ENCODE data around the gene PDE8B.
A peak's percentile ranks its signal among the peaks of the same experiment; 100 is the strongest.

Gene PDE8B

DNA sequence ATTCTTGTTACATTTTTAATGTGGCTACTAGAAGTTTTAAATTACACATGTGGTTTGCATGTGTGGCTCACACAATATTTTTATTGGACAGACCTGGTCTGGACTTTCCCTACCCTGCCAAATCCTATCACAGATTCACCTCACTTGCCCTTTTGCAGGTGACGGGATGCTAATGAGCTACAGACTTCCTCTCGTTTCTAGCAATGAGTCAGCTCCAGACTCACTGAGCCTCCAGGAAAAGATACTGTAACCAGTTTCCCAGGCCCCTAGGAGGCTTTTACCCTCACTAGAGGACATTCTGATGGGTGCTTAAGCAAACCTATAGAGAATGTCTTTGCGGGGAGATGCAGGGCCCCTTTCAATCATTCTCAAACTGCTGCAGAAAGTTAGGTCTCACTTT lies 146.3 kb downstream of the PDE8B start:
- TF ChIP-seq GLIS3 (CRISPR knock-in tag; IDR thresholded peaks at IDR 0.05) (no peak), ZFP30 (CRISPR knock-in tag; IDR thresholded peaks at IDR 0.05) (no peak), SNAI2 (CRISPR knock-in tag; IDR thresholded peaks at IDR 0.05) (no peak), ZFP3 (CRISPR knock-in tag; IDR thresholded peaks at IDR 0.05) (no peak), BACH2 (CRISPR knock-in tag; IDR thresholded peaks at IDR 0.05; ENCODE audit: borderline replicate concordance) (no peak), ZNF8 (CRISPR knock-in tag; IDR thresholded peaks at IDR 0.05) (no peak), ESRRG (CRISPR knock-in tag; IDR thresholded peaks at IDR 0.05) (no peak), ZNF70 (CRISPR knock-in tag; IDR thresholded peaks at IDR 0.05) (no peak), ZC3H10 (CRISPR knock-in tag; IDR thresholded peaks at IDR 0.05) (no peak), ISL1 (CRISPR knock-in tag; IDR thresholded peaks at IDR 0.05) (no peak), RARB (CRISPR knock-in tag; IDR thresholded peaks at IDR 0.05) (no peak), OSR1 (CRISPR knock-in tag; IDR thresholded peaks at IDR 0.05) (no peak), ARNTL (CRISPR knock-in tag; IDR thresholded peaks at IDR 0.05; ENCODE audit: borderline replicate concordance, low read depth) (no peak)
- TF ChIP-seq, protein P1, sequence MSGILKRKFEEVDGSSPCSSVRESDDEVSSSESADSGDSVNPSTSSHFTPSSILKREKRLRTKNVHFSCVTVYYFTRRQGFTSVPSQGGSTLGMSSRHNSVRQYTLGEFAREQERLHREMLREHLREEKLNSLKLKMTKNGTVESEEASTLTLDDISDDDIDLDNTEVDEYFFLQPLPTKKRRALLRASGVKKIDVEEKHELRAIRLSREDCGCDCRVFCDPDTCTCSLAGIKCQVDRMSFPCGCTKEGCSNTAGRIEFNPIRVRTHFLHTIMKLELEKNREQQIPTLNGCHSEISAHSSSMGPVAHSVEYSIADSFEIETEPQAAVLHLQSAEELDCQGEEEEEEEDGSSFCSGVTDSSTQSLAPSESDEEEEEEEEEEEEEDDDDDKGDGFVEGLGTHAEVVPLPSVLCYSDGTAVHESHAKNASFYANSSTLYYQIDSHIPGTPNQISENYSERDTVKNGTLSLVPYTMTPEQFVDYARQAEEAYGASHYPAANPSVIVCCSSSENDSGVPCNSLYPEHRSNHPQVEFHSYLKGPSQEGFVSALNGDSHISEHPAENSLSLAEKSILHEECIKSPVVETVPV (CRISPR knock-in tag; IDR thresholded peaks at IDR 0.05): no peak
- TF ChIP-seq, protein P2, sequence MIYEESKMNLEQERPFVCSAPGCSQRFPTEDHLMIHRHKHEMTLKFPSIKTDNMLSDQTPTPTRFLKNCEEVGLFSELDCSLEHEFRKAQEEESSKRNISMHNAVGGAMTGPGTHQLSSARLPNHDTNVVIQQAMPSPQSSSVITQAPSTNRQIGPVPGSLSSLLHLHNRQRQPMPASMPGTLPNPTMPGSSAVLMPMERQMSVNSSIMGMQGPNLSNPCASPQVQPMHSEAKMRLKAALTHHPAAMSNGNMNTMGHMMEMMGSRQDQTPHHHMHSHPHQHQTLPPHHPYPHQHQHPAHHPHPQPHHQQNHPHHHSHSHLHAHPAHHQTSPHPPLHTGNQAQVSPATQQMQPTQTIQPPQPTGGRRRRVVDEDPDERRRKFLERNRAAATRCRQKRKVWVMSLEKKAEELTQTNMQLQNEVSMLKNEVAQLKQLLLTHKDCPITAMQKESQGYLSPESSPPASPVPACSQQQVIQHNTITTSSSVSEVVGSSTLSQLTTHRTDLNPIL (CRISPR knock-in tag; IDR thresholded peaks at IDR 0.05; ENCODE audit: low read depth): no peak
- TF ChIP-seq, protein P3, sequence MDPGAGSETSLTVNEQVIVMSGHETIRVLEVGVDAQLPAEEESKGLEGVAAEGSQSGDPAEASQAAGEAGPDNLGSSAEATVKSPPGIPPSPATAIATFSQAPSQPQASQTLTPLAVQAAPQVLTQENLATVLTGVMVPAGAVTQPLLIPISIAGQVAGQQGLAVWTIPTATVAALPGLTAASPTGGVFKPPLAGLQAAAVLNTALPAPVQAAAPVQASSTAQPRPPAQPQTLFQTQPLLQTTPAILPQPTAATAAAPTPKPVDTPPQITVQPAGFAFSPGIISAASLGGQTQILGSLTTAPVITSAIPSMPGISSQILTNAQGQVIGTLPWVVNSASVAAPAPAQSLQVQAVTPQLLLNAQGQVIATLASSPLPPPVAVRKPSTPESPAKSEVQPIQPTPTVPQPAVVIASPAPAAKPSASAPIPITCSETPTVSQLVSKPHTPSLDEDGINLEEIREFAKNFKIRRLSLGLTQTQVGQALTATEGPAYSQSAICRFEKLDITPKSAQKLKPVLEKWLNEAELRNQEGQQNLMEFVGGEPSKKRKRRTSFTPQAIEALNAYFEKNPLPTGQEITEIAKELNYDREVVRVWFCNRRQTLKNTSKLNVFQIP (CRISPR knock-in tag; IDR thresholded peaks at IDR 0.05; ENCODE audit: borderline replicate concordance, low read depth): no peak
- TF ChIP-seq, protein P4, sequence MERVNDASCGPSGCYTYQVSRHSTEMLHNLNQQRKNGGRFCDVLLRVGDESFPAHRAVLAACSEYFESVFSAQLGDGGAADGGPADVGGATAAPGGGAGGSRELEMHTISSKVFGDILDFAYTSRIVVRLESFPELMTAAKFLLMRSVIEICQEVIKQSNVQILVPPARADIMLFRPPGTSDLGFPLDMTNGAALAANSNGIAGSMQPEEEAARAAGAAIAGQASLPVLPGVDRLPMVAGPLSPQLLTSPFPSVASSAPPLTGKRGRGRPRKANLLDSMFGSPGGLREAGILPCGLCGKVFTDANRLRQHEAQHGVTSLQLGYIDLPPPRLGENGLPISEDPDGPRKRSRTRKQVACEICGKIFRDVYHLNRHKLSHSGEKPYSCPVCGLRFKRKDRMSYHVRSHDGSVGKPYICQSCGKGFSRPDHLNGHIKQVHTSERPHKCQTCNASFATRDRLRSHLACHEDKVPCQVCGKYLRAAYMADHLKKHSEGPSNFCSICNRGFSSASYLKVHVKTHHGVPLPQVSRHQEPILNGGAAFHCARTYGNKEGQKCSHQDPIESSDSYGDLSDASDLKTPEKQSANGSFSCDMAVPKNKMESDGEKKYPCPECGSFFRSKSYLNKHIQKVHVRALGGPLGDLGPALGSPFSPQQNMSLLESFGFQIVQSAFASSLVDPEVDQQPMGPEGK (CRISPR knock-in tag; IDR thresholded peaks at IDR 0.05; ENCODE audit: borderline replicate concordance): no peak
- peak; percentile 36; the same call in 1 of the 3 replicates for ATAC-seq

DNA sequence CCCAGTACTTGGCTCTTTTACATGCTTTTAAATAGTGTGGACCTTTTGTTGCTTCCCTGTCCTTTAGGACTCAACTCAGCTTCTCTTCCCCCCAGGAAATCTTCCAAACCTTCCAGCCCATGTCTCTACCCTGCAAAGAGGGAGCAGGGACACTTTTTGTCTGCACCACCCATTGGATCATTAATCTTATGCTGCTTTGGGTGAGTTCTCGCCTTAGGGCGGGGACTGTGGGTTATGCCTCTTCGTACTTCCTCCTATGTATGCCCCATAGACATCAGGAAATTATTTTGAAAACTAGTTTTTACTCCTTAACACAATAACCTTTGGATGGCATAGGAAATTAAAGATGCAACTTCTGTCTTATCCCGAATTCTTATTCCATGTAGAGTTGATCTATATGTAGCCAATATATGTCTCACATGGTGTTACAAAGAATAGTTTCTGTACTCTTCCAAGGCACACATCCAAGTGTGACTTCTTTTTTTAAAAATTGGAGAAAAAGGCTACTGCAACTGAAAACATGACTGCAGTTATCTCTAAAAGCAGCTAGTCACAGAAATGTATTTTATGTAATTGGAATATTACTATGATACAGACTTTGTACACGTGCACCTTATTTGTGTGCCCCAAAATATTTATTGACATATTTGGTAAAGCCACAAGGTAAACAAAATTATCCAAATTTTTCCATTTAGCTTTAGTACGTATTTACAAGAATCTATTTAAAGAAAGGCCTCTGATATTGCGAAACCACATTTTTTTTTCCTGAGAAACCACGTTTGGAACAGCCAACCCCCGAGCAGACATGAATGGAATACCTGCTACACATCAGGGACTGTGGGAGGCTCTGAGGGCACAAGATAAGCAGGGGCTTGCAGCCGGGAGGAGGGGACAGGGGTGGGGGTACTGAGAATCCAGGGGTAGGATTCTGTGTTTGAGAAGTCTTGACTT lies 148.1 kb downstream of the PDE8B start:
- ATAC-seq: no peak
- TF ChIP-seq PPARA (CRISPR knock-in tag; IDR thresholded peaks at IDR 0.05; ENCODE audit: borderline replicate concordance) (no peak), ZNF565 (CRISPR knock-in tag; conservative IDR thresholded peaks at IDR 0.05; ENCODE audit: low read depth) (no peak), TCF4 (CRISPR knock-in tag; IDR thresholded peaks at IDR 0.05; ENCODE audit: borderline replicate concordance) (no peak), ZNF70 (CRISPR knock-in tag; IDR thresholded peaks at IDR 0.05) (no peak), TOX (CRISPR knock-in tag; IDR thresholded peaks at IDR 0.05; ENCODE audit: borderline replicate concordance) (no peak), SNAI2 (CRISPR knock-in tag; IDR thresholded peaks at IDR 0.05) (no peak)
- TF ChIP-seq, protein P2 (CRISPR knock-in tag; IDR thresholded peaks at IDR 0.05; ENCODE audit: low read depth): no peak
- TF ChIP-seq, protein P5, sequence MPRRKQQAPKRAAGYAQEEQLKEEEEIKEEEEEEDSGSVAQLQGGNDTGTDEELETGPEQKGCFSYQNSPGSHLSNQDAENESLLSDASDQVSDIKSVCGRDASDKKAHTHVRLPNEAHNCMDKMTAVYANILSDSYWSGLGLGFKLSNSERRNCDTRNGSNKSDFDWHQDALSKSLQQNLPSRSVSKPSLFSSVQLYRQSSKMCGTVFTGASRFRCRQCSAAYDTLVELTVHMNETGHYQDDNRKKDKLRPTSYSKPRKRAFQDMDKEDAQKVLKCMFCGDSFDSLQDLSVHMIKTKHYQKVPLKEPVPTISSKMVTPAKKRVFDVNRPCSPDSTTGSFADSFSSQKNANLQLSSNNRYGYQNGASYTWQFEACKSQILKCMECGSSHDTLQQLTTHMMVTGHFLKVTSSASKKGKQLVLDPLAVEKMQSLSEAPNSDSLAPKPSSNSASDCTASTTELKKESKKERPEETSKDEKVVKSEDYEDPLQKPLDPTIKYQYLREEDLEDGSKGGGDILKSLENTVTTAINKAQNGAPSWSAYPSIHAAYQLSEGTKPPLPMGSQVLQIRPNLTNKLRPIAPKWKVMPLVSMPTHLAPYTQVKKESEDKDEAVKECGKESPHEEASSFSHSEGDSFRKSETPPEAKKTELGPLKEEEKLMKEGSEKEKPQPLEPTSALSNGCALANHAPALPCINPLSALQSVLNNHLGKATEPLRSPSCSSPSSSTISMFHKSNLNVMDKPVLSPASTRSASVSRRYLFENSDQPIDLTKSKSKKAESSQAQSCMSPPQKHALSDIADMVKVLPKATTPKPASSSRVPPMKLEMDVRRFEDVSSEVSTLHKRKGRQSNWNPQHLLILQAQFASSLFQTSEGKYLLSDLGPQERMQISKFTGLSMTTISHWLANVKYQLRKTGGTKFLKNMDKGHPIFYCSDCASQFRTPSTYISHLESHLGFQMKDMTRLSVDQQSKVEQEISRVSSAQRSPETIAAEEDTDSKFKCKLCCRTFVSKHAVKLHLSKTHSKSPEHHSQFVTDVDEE (CRISPR knock-in tag; IDR thresholded peaks at IDR 0.05): no peak
